HG02763 (cell line): ENCODE measurements around the gene LCOR.
"Not testable (repeated sequence)": the region's sequence is repeated elsewhere in the genome, so short reads cannot be mapped to it uniquely, and the experiment has no call there.

ENCODE experiments used
- ATAC-seq: cut with Tn5 transposase; IDR thresholded peaks from one replicate; pipeline ENCODE4 v1.9.1; 2021; ENCODE audit warnings: mild to moderate bottlenecking, moderate library complexity; ENCODE audit not compliant: unreplicated experiment

LCOR gene

DNA sequence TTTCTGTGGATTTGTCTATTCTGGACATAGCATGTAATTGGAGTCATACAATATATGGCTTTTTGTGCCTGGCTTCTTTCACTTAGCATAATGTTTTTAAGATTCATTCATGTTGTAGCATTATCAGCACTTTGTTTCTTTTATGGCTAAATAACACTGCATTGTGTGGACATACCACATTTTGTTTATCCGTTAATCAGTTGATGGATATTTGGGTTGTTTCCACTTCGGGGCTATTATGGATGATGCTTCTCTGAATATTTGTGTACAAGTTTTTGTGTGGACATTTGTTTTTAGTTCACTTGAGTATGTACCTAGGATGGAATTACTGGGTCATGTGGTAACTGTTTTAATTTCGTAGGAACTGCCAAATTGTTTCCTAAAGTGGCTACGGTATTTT is 6.4 kb downstream of the LCOR start:
- ATAC-seq: no peak

DNA sequence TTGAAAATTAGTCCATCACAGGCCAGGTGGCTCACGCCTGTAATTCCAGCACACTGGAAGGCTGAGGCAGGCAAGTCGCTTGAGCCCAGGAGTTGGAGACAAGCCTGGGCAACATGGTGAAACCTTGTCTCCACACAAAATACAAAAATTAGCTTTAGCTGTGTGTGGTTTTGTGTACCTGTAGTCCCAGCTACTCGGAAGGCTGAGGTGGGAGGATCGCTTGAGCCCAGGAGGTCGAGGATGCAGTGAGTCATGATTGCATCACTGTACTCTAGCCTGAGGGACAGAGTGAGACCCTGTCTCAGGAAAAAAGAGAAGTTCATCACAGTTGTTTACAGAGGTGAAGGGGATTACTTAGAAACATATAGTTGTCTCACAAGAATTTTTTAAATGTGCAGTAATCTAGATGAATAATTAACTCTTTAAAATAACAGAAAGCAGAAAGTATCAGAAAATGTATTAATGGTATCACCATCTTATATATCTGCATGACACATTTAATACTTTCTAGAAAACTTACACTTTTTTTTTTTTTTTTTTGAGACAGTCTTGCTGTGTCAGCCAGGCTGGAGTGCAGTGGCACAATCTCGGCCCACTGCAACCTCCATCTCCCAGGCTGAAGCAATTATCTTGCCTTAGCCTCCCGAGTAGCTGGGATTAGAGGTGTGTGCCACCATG is 8.9 kb downstream of the LCOR start:
- ATAC-seq: no peak

DNA sequence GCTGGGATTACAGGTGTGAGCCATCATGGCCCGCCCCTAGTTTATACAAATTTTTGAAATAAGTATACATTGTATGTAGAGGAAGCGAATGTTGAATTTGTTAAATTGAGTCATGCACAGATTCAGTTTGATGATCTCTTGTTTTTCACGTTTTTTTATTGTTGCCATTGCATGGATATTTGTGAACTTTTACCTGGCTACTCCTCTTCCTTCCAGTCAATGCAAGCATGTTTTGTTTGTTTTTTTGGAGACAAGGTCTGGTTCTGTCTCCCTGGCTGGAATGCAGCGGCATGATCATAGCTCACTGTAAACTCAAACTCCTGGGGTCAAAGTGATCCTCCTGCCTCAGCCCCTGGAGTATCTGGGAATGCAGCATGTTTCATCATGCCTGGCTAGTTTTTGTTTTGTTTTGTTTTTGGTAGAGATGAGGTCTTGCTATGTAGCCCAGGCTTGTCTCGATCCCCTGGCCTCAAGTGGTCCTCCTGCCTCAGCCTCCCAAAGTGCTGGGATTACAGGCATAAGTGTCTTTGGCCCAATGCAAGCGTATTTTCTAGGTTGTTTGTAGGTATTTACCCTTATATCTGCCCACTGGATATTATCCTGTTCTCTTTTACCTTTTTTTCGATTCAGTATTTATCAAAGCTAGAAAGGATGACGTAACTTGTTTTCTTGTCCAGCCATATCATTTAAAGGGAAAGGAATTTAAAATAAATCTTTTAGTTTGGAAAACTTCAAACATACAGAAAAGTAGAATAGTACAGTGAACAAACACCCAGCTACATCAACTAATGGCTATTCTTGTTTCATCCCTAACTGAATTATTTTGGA is 11.0 kb downstream of the LCOR start:
- ATAC-seq: no peak

DNA sequence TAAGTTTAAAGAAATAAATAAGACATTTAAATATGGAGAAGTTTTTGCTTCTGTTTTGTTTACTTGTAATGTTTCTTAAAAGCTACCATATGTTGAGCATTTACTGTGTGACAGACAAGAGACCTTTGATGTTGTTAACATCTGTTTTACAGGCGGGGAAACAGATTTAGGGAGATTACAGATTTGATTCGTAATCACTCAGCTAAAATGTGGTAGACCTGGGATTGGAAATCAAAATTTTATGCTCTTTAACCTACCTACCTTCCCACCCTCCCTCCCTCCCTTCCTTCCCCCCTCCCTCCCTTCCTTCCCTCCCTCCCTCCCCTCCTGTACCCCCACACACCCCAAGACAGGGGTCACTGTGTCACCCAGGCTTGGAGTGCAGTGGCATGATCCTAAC is 11.7 kb downstream of the LCOR start:
- ATAC-seq: no peak

DNA sequence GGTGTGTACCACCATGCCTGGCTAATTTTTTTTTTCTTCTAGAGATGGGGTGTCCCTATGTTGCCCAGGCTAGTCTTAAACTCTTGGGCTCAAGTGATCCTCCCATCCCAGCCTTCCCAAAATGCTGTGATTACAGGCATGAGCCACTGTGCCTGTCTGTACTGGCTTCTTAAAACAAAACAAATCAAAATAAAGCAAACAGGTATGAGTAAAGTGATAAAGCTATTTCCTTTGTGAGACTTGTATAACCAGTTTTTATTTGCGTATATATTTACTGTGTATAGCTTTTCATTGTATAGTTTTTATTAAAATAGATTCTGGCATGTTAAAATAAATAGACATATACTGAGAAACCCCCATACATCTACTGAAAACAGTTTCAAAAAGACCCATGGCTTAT is 14.3 kb downstream of the LCOR start:
- ATAC-seq: no peak

DNA sequence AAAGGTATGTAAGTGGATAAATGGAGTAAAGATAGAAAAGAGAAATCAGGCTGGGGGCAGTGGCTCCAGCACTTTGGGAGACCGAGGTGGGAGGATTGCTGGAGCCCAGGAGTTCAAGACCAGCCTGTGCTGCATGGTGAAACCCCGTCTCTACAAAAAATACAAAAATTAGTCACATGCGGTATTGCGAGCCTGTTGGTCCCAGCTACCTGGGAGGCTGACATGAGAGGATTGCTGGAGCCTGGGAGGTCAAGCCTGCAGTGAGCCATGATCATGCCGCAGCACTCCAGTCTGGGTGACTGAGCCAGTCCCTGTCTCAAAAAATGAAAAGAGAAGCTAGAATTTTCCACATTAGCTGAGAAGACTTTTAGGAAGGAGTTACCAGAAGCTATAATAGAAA is 14.8 kb downstream of the LCOR start:
- no peak for ATAC-seq

DNA sequence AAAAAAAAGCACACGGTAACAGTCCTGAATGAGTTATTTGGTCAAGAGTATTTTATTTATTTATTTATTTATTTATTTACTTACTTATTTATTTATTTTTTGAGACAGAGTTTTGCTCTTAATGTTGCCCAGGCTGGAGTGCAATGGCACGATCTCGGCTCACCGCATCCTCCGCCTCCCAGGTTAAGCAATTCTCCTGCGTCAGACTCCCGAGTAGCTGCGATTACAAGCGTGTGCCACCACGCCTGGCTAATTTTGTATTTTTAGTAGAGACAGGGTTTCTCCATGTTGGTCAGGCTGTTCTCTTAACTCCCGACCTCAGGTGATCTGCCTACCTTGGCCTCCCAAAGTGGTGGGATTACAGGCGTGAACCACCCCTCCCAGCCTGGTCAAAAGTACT is 15.3 kb downstream of the LCOR start:
- not testable (repeated sequence) for ATAC-seq

DNA sequence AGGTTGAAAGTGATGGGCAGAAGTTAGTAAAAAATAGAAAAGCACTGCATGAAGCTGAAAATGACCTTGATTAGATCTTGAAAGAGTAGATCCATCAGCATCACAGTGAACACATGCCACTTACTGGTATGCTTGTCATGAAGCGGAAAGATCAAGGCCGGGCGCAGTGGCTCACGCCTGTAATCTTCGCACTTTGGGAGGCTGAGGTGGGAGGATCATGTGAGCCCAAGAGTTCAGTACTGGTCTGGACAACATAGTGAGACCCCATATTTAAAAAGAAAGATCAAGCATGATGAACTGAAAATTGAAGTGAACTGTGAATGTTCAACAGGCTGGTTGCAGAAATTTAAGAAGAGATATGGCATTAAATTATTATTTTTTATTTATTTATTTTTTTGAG is 18.0 kb downstream of the LCOR start:
- no peak for ATAC-seq

DNA sequence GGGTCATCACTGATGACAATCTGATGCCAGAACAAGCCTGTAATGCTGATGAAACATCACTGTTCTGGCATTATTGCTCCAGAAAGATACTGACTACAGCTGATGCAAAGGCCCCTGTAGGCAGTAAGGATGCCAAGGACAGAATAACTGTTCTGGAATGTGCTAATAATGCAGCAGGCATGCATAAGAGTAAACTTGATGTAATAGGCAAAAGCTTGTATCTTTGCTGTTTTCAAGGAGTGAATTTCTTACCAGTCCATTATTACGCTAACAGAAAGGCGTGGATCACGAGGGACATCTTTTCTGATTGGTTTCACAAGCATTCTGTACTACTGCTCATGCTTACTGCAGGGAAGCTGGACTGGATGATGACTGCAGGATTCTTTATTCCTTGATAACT is 18.7 kb downstream of the LCOR start:
- ATAC-seq: no peak

DNA sequence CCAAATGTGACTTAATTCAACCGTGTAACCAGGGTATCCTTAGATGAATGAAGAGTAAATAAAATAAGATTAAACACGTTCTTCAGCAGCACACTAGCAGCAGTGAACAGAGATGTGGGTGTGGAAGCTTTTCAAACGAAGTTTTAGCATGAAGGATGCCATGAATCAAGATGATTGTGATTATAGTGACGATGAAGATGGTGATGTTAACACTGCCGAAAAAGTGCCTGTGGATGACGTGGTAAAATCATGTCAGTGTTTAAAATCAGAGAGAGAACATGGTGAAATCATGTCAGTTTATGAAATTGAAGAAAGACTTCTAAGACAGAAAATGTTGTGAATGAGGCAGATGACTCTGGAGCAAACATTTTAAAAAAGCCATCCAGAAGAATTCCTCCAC is 19.2 kb downstream of the LCOR start:
- no peak for ATAC-seq

DNA sequence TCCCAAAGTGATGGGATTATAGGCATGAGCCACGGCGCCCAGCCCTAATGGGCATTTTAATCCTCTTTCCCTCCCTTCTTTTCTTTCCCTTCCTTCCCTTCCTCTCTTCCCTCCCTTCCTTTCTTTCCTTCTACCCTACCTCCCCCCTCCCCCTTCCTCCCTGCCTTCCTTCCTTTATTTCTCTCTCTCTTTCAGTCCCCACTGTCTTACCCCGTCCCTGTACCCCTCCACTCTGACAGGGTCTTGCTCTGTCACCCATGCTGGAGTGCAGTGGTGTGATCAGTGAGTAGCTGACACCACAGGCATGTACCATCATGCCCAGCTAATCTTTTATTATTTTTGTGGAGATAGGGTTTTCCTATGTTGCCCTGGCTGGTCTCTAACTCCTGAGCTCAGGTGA is 24.2 kb downstream of the LCOR start:
- ATAC-seq: no peak

DNA sequence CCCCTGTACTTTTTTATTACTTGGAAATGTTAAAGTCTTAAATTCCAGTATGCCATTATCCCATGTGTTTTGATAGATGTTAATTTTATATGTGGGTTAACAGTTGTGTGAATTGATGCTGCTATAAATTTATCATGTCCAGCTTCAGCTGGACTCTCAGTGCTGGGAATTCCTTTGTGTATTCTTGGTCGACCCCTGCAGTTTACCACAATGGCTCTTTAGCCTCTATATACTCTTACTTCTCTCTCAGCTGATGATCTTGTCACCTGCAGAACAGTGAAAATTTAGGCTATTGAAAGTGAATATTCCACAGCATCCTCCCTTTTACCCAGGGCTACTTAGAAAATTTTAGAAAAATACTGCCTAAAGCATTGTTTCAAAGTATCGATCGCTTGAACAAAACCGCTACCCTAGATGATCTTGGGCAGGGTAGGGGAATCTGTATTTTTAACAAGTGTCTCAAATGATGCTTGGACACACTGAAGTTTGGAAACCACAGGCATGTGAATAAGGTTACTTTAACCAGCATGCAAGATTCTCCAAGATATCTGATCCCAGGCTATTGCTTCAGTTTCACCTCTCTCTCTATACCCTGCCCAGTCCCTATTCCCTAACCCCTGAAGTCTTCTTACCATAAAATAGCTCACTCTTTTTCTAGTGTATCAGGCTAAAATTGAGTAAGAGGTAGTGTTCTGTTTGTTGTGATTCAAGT is 25.4 kb downstream of the LCOR start:
- ATAC-seq: no peak

DNA sequence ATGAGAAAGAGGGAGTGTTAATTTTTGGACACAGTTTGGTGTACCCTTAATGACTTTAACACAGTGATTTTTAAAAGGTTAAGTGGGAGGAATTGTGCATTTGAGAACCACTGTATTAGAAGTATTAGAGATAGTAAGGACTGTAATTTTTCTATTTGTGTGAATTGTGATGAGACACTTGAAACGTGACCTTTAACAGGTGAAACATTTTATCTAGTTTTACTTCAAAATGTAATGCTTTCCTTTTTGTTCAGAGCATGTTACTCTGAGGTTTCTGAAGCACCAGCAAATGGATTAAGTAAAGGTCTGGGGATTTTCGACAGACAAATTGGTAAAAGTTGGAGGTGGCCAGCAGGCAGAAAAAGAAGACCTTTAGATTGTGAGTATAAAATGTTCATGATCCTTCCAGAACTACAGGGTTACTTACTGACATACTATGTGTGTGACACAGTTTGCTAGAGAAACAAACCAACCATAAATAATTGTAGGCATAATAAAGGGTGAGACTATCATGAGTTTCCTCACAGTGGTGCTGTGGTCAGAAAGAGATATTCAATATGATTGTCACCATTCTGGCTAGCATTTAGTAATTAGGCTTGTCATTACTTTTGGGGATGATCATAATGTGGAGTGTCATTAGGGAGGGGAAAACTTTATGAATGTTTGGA is 26.1 kb downstream of the LCOR start:
- ATAC-seq: no peak

DNA sequence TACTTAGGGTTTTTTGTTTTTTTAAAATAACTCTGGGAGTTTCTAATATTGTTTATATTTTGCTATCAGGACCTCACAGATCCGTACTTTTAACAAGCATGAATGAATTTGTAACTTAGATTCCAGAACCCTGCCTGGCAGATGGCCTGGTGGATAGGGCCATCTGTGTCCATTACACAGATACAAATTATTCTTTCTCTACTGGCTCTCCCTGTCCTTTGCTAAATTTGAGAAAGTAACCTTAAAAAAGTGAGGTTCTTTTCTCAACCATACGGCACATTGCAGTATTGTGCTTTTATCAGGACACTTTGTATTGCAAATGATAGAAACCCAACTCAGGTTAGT is 26.6 kb downstream of the LCOR start:
- ATAC-seq: no peak

DNA sequence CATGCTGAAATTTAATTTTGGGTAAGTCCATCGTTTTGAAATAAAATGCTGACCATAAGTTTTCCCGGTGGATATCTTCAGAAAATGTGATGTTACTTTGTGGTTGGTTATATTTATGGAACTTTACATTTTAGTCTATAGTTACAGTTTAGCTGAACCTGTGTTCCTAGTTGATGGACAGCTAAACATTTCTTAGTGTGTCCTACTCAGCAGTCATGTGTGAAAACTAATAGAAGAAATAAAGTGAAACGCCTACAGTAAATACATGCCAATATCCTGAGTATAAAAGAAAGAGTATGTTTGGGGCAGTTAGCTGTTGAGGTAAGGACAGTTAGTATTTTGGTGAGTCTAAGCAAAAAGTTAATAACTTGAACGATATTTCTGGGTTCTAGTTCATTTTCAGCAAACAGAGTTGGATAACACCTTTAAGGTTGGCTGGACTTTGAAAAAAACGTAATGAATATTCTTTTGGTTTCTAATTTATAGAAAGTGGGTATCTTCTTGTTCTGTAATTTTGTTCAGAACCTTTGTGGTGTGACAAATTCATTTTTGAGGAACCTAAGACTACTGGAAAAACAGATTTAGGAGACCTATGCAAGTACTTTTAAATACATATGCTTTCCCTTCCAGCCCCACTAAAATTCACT is 28.7 kb downstream of the LCOR start:
- no peak for ATAC-seq

DNA sequence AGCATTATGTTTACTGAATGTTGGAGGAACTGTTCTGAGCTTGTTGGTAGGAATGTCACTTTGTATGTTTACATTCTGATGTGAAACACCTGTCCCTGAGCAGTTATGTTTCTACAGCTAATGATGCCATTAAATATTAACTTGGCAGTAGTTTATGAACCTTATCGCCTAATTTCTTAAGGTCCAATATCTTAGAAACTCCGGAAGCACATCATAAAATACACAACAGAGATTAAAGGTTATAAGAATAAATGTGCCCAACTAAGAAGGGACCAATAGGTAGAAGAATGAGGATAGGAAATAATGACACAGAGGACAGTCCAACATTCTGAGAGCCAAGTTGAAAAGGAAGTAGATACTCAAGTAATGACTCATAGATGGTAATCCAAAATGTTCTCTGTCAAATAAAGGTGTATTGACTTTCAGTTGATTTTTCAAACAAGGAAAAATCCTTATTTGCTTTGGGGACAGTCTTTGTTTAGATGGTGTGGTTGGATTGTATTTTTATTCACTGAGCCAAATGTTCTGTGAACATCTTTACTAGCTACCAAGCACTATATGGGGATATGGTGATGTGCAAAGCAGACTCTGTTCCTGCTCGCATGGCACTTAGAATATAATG is 31.9 kb downstream of the LCOR start:
- no peak for ATAC-seq

DNA sequence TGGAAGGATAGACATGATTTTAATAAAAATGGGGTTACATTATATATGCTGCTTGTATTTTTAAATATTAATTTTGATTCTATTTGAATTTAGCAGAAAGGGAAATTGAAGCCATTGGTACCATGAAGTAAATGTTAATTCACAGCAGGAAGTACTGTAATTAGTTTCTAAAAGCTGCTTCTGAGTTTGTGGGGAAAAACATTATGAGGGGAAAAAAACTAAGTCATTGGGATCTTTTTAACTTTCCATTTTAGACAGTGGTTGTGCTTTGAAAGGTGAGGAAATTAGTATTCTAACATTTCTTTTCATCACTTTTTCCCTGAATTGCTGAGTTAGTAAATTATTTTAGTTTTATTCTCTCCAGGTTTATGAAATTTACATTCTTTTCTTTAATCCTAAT is 41.0 kb downstream of the LCOR start:
- no peak for ATAC-seq

DNA sequence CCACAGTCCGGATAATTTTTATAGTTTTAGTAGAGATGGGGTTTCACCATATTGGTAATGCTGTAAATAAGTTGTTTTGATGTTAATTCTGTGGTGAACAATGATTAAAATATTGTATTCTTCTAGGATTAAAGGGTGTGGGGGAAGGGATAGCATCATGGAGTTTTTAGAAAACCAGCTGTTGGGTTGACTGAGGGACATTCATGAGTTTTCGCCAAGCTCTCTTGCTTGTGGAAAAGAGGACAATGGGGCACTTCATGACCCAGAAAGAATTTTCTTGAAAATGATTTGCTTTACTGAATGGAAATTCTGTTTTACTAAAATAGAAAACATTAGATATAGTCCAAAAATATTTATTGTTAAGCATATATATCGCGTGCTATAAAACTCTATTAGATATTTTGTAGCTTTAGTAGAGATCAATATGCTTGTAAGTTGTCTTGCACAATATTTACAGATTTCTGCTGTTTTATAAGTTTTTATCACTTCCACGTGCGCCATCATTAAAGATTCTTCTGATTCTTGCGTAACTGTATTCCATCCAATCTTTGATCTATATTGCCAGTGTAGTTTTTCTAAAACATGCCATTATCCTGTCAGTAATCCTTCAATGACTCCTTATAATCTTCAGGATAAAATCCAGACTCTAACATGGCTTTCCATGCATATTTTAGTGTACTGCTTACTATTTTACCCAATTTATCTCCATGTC is 41.8 kb downstream of the LCOR start:
- ATAC-seq: no peak

DNA sequence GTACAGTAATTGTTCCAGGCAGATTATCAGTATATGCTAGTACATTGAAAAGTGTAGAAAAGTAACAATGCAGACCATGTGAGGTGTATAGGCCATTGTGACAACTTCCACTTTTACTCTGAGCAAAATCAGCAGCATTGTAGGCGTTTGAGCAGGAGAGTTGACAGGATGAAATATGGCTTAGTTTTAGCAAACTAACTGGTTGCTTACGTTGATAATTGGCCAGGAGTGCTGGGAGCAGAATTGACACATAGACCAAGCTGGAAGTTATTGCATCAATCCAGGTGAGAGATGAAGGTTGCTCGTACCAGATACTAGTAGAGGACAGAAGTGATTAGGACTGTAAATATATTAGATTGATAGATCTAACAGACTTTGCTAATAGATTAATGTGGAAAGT is 46.0 kb downstream of the LCOR start:
- no peak for ATAC-seq

DNA sequence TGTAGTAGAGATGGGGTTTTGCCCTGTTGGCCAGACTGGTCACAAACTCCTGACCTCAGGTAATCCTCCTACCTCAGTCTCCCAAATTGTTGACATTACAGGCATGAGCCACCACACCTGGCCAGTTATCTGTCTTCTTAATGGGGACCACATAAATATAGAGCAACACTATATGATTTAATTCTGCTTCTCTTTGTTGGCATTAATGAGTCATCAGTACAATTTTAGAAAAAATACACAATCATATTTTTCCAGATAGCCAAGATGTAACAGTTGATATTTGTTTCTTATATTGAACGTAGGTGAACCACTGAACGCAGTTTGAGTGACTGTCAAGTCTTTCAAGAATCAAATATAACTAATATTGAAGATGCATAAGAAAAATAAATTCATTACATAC is 48.5 kb downstream of the LCOR start:
- ATAC-seq: no peak
